DMS 273 (cell line): ENCODE data around the gene BRD3.
"Not testable (repeated sequence)": the region's sequence is repeated elsewhere in the genome, so short reads cannot be mapped to it uniquely, and the experiment has no call there.

Experiments used
- DNase-seq: peaks from one replicate; lab custom pipeline; 2025; ENCODE audit not compliant: unreplicated experiment; lab: John Stamatoyannopoulos, UW

The BRD3 gene

DNA sequence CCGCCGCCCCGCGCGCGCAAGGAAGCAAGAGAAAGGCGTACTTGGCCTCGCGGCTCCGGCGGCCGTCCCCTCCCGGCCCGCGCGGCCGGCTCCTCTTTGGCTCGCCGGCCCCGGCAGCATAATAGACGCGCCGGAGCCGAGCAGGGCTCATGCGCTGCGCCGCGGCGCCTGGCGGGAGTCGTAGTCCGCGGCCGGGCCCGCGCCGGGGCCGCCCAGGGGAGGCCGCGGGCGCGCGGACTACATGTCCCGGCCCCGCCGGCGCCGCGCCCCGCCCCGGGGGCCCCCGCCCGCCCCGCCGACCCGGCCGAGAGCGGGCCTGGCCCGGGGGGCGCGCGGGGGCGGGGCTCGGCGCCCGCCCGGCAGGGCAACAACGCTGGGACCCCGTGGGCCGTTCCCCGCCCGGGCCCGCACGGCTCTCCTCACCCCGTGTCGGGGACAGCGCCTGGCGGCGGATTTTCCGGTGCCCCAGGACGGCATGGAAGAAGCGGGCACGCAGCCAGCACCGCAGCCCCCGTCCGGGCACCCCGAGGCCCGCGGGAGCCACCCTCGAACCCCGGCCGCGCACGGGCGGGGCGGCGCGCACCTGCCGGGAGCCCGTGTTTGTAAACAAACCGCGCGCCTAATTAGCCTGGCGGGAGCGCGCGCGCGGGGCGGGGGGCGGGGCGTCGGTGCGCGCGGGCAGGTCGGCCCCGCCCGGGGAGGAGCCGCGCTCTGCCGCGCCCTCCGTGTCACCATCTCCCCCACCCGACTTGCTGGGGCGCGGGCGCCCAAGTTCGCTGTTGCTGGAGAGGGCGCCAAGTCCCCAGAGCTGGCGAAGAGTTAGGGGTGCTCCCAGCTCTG is at the start of gene BRD3:
Gene BRD3 (minus strand): TSS at position 123 of the 840 bp plus-strand sequence. CDS start 14,549 bp downstream, outside the sequence.
- DNase-seq = peak; percentile 97

DNA sequence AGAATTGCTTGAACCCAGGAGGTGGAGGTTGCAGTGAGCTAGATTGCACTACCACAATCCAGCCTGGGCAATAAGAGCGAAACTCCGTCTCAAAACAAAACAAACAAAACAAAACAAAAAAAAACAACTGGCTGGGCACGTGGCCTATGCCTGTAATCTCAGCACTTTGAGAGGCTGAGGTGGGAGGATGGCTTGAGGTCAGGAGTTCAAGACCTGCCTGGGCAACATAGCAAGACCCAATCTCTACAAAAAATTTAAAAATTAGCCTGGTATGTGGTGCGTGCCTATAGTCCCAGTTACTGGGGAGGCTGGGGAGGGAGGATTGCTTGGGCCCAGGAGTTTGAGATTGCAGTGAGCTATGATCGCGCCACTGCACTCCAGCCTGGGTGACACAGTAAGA is 44.7 kb upstream of the BRD3 start:
- DNase-seq = no peak

DNA sequence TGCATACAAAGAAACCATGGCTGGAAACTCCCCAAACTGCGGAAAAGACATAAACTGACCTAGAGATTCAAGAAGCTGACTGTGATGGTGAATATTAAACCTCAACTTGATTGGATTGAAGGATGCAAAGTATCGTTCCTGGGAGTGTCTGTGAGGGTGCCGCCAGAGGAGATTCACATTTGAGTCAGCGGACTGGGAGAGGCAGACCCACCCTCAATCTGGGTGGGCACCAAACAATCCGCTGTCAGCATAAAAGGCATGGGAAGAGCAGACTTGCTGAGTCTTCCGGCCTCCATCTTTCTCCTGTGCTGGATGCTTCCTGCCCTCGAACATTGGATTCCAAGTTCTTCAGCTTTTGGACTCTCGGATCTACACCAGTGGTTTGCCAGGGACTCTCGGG is 43.2 kb upstream of the BRD3 start:
- DNase-seq = no peak

DNA sequence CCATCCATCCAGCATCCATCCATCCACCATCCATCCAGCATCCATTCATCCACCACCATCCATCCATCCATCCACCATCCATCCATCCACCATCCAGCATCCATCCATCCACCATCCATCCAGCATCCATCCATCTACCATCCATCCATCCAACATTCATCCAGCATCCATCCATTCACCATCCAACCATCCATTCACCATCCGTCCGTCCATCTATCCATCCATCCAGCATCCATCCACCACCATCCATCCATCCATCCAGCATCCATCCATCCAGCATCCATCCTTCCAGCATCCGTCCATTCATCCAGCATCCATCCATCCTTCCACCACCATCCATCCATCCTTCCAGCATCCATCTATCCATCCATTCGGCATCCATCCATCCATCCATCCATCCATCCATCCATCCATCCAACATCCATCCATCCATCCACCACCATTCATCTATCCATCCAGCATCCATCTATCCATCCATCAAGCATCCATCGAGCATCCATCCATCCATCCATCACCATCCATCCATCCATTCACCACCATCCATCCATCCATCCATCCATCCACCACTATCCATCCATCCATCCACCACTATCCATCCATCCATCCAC is 35.7 kb upstream of the BRD3 start:
- no peak for DNase-seq

DNA sequence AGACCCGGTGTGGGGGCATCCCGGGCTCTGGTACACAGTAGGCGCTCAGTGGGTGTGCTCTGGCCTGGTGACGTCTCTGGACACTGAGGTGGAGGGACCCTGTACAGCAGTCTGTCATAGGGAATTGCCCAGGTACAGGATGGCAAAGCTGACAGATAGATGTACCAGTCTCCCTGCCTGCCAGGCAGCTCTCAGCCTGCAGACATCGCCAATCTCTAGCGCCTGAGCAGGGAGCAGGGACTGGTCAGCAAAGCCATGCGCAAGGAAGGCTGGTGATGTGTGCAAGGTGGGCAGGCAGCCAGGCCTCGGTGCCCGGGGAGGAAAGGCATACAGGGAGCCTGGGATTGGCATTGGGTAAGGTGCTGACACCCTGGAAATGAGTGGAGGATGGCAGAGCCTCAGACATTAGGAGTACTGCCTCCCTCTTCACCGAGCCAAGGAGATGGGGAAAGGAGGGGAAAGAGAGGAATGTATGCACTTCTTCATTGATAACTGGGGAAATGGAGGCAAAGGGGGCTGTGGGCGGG is 33.9 kb upstream of the BRD3 start:
- no peak for DNase-seq

DNA sequence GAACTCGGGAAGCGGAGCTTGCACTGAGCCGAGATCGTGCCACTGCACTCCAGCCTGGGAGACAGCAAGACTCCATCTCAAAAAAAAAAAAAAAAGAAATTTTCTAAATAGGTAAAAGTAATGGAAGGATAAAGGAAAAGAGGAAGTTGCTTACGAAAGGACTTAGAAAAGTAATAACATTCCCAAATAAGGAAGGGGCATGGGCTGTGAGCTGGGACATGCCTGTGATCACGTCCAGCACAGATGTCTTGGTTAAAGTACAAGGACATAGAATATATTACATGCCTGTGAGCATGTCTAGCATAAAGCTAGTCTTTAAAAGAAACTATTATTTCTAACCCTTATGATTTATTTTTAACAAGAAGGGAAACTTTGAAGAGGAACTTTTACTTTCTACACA is 33.3 kb upstream of the BRD3 start:
- DNase-seq = not testable (repeated sequence)

DNA sequence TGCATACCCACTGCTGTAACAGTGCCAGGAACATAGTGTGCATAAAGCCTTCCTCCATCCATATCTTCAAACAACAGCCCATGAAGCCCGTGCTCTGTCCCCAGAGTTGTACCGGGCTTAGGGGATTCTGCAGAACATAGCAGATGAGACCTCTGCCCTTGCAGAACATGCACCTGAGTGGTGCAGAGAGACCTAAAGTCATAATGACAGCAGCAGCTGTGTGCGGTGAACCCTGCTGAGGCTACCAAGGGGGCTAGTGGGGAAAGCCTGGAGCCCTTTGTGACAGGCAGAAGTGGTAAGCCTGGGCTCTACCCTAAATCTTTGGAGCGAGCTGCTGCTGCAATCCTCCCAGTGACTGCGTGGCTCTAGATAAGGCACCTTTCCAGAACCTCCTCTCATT is 32.2 kb upstream of the BRD3 start:
- no peak for DNase-seq

DNA sequence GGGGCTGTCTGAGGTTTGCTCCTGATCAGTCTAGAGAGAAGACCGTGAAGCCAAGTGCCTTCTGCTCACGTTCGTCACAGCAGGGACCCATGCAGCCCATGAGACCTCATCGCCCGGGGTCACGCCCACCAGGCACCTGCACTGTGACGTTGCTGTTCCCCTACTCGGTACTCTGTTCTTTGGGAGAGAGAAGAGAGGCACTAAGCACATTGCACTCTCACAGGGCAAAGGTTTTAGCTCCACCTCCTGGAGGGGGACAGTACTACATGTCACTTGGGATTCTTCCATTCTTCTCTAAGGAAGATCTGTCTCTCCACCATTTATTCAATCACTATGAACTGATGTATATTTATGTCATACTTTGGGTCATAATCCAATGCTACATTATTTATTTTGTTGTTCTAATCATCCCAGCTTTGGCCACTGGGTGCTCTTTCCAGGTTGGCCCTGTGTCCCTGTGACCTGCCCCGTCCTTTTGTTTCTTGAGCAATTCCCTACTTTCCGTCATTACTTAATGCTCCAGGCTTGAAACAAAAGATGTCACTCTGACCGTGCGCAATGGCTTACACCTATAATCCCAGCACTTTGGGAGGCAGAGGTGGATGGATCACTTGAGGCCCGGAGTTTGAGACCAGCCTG is 31.4 kb upstream of the BRD3 start:
- peak; percentile 67 for DNase-seq

DNA sequence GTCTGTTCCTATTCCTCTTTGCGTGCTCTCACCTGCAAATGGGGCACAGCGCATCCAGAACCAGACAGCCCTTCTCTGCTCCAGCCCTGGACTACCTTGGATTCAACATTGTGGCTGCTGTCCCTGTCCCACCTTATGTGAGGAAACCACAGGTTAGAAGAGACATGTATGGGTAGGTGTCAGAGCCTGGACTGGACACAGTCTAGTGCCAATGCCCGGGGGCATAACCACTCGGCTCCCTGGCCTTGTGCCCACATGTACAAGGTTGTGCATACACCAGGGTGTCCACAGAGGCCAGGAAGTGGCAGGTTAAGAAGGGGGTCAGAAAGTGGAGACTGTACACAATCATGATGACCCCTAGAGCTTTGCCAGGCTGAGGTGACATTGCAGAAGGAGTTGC is 22.1 kb upstream of the BRD3 start:
- DNase-seq = no peak

DNA sequence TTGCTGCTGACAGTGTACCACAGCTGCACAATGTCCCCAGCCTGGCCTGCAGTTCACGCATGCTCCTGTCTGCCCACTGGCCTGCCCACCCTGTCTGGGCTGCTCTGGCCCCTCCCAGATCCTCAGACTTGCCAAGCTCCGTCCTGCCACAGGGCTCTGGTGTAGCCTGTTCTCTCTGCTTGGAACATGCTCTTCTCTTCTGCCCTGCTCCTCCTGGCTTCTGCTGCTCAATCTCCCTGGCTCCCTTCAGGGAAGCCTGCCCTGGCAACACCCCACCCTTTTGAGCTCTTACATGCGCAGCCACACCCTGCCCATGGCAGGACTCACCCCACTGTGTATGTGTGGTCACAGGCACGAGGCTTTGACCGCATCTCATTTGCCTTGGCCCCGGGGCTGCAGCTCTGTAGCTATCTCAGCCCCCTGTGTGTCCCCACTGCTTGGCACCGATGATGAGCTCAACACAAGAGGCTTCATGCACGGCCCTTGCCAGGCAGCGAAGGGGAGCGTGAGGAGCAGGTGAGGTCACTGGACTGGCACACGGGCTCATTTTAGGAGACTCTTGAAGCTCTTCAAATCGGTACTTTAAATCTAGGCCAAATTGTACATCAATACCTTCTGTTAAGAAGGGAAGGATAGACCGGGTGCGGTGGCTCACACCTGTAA is 20.4 kb upstream of the BRD3 start:
- no peak for DNase-seq

DNA sequence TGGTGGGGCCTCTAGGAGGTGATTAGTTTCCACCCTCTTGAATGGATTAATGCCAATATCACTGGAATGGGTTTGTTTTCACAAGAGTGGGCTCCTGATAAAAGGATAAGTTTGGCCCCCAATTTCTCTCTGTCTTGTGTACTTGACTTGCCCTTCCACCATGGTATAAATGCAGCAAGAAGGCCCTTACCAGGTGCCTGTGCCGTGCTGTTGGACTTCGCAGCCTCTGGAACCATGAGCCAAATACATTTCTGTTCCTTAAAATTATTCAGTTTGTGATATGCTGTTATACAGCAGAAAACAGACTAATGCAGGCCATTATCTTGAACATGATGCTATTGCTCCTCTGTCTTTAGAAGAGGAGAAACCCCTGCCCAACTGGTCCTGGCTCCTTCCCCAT is 17.8 kb upstream of the BRD3 start:
- DNase-seq = no peak

DNA sequence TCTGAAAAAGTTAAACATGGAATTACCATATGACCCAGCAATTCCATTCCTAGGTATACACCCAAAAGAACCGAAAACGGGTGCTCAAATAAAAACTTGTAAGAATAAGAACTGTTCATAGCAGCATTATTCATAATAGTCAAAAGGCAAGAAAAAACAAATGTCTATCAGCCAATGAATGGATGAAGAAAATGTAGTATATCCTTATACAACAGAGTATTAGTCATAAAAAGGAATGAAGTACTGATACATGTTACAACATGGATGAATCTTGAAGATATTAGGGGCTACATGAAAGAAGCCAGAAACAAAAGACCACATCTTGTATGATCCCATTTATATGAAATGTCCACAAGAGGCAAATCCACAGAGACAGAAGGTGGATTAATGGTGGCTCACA is 15.6 kb upstream of the BRD3 start:
- no peak for DNase-seq

DNA sequence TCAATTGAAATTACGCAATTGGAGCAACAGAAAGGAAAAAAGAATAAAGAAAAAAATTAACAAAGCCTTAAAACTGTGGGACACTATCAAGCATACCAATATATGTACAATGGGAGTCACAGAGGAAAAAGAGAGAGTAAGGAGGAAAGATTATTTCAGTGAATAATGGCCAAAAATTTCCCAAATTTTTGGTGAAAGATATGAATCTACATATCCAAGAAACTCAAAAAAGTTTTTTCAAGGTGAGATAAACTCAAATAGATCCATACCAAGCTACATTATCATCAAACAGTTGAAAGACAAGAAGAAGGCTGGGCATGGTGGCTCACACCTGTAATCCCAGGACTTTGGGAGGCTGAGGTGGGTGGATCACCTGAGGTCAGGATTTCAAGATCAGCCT is 8.8 kb upstream of the BRD3 start:
- no peak for DNase-seq

DNA sequence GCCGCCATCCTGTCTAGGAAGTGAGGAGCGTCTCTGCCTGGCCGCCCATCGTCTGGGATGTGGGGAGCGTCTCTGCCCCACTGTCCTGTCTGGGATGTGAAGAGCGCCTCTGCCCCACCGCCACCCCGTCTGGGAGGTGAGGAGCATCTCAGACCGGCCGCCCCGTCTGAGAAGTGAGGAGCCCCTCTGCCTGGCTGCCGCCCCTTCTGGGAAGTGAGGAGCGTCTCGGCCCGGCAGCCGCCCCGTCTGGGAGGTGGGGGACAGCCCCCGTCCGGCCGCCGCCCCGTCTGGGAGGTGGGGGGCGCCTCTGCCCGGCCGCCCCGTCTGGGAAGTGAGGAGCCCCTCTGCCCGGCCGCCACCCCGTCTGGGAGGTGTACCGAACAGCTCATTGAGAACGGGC is 7.9 kb upstream of the BRD3 start:
- not testable (repeated sequence) for DNase-seq

DNA sequence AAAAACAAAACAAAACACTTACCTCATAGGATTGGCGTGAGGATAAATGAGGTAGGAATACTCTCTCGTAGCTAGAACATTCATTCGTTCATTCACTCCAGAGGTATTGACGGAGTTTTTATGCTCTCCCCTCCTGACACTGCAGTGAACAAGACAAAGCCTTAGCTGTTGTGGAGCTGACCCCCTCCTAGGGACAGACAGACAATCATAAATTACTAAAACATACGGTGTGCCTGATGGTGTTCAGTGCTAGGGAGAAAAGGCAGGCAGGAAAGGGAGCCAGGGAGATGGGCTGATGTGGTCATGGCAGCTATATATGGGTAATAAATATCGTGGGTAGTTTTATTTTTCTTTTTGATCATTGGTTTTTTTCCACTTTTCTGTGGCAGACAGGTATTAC is 5.7 kb upstream of the BRD3 start:
- no peak for DNase-seq

DNA sequence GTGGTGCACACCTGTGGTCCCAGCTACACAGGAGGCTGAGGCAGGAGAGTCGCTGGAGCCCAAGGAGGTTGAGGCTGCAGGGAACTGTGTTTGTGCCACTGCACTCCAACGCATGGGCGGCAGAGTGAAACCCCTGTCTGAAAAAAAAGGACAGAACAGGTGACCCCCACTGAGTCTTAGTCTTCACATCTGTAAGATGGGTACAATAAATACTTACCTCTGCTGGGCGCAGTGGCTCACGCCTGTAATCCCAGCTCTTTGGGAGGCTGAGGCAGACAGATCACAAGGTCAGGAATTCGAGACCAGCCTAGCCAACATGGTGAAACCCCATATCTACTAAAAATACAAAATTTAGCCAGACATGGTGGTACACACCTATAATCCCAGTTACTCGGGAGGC is 4.9 kb upstream of the BRD3 start:
- not testable (repeated sequence) for DNase-seq

DNA sequence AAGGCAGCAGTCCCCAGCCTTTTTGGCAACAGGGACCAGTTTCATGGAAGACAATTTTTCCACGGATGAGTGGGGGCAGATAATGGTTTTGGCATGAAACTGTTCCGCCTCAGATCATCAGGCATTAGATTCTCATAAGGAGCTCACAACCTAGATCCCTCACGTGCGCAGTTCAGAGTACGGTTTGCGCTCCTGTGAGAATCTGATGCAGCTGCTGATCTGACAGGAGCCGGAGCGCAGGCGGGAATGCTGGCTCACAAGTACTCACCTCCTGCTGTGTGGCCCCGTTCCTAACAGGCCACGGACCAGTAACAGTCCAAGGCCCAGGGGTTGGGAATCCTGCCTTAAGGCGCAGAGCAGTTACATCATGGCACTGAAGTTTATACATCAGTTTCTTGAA is 3.3 kb upstream of the BRD3 start:
- no peak for DNase-seq

DNA sequence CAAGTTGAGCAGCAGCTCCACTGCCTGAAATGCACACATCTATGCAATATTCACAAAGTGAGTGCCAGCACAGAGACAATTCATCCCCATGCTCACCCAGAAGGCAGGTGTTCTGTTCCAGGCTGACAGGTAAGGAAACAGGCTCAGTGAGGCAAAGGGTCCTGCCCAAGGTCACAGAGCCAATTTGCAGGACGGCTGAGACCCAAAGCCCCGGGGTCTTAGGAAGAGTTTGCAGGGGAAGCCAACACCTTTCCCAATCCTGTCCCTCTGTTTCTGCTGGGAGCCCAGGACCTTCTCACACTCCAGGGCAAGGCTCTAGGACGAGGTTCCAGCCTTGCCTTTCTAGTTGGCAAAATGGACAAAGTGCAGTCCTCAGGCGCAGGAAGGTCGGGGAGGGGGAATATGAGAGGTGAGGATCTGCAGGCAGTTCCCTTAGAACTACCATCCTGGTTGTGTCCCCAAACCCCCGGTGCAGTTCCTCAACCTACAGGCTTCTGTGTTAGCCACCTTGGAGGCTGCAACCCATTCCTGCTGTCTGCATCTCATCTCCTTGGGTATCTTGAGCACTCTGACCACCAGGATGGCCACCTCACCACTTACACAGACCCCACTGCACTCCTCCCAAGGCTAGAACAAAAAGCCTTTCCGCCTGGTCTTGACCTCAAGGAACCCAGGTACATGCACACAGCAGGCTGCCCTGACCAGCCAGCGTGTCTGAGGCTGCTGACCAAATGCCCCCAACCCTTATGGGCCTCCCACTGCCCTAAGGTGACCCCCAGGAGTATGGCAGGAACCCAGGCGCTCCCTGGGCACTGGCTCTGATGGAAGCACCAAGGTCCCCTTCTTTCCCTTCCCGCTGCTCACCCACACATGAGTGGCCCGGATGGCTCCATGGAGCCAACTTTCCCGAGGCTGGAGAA is 1.9 kb upstream of the BRD3 start:
- no peak for DNase-seq

DNA sequence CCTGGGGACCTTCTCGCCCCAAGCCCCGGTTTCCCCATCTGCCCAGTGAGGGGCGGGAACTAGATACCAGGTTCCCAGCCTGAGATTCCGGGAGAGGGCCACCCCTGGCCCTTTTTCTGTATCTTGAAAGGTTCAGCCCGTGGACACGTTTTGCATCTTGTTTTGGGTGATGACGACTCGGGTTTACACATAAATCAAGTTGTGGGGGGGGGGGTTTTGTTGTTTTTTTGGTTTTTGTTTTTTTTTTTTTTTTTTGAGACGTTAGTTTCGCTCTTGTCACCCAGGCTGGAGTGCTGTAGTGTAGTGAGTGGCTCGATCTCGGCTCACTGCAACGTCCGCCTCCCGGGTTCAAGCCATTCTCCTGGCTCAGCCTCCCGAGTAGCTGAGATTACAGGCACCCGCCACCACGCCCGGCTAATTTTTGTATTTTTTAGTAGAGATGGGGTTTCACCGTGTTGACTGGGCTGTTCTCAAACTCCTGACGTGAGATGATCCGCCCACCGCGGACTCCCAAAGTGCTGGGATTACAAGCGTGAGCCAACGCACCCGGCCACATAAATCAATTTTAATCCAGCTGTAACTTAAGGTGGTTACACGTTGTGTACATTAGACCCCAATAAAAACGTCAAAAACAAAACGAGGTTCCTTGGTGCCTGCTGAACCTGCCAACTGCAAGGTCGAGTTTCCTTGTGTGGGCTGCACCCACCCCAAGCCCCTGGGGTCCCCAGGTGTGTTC is 1.1 kb upstream of the BRD3 start:
- DNase-seq = peak; percentile 21
